ENCODE results near the gene LIME1.

LIME1 gene

GRCh38 chr20:63696628-63697356 lies 39.7 kb upstream of the LIME1 start, which contains the start of gene TNFRSF6B:
Gene TNFRSF6B, plus strand, starts transcription at chr20:63696652. Its CDS starts 116 bp downstream, at chr20:63696768.
- no peak for DNase-seq (ENCODE audit: low read depth, low spot score)

DNA sequence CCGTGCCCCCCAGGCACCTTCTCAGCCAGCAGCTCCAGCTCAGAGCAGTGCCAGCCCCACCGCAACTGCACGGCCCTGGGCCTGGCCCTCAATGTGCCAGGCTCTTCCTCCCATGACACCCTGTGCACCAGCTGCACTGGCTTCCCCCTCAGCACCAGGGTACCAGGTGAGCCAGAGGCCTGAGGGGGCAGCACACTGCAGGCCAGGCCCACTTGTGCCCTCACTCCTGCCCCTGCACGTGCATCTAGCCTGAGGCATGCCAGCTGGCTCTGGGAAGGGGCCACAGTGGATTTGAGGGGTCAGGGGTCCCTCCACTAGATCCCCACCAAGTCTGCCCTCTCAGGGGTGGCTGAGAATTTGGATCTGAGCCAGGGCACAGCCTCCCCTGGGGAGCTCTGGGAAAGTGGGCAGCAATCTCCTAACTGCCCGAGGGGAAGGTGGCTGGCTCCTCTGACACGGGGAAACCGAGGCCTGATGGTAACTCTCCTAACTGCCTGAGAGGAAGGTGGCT lies 39.1 kb upstream of the LIME1 start:
- DNase-seq (ENCODE audit: low read depth, low spot score), result peak; percentile 28

- DNase-seq (ENCODE audit: low read depth, low spot score), result peak; percentile 33
Observed at GRCh38 chr20:63697868-63698545, 38.5 kb upstream of the LIME1 start.

DNA sequence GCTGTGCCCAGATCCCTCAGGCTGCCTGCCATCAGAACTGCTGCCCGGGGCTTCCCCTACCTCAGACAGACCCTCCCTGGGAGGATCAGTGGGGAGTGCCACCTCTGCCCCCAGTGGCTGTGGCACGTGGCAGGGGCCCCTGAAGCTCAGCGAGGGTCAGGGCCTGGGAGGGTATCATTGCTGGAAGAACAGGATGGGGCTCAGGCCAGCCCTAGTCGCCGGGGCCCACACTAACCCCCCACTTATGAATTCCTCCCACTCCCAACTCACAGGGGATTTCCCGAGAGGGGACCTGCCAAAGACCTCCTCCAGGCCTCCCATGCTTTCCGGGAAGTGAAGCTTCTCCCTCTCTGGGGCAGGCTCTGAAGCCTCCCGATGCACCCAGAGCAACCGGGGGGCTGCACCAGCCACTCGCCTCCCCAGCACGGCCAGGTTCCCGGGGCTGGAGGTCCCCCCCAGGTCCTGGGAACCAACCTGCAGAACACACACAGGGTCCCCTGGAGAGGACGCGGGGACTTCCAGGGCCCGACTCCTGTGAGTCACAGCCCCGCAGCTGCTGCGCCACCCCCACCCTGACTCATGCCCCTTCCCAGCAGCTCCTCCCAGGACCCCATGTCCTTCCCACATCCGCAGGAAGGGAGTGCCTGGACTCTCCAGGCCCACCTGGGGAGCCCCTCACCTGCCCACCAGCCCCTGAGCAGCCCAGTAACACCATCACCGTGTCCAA lies 37.6 kb upstream of the LIME1 start:
- peak; percentile 41 for DNase-seq (ENCODE audit: low read depth, low spot score)

DNA sequence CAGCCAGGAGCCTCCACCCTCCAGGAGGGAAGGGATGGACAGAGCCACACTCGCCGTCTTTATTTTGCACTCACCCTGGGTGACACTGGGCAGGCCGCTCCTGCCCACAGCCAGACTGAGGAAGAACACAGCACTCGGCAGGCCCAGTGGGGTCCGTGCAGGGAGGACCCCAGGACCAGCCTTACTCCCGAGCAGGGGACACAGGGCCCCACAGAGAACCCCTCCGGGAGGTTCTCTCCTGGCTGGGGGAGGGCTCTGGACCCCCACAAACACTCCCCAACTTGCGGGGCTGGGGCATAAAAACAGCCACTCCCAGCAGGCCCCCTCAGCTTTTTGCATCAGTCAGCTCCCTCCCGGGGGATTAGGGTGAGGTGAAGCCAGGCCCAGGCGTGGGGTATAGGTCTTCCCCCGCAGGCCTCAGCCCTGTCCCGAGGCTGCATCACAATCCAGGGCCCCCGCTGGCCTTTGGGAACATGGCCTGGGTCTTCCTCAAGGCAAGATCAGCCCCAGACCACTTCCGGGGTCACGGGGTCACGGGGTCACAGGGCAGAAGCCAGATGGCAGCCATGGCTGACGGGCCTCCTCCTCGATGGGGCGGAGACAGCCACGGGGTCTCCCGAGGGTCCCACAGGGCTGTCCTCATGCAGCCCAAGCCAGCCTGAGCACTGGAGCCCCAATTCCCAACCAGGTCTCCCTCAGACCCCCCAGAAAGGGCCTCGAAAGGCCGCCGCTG lies 36.8 kb upstream of the LIME1 start:
- peak; percentile 7 for DNase-seq (ENCODE audit: low read depth, low spot score)

- DNase-seq (ENCODE audit: low read depth, low spot score), result peak; percentile 4
Observed at GRCh38 chr20:63700199-63701050, 36.0 kb upstream of the LIME1 start.

GRCh38 chr20:63701051-63701328 lies 35.5 kb upstream of the LIME1 start:
- DNase-seq (ENCODE audit: low read depth, low spot score), result peak; percentile 1

- peak; percentile 1 for DNase-seq (ENCODE audit: low read depth, low spot score)
Observed at GRCh38 chr20:63701329-63702035, 35.0 kb upstream of the LIME1 start.

DNA sequence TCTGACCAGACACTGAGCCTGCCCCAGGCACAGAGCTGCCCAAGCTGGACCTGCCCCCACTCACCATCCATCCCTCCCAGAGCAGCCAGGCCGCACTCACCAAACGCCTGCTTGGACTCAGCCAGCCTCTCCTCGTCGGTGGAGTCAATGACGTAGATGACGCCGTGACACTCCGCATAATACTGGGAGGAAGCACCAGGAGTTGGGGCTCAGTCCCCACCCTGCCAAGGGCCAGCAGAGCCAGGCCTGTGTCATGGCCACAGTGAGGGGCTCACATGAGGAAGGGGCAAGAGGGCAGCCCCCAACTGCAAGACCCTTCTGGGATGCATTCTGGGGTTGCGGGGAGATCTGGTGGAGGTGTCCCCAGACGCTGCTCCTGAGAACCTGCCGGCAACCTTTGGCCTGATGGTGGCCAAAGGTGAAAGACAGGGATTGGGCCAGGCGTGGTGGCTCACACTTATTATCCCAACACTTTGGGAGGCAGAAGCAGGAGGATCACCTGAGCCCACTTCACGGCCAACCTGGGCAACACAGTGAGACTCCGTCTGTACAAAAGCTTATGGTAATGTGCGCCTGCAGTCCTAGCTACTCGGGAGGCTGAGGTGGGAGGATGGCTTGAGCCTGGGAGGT lies 34.3 kb upstream of the LIME1 start:
- no peak for DNase-seq (ENCODE audit: low read depth, low spot score)

DNA sequence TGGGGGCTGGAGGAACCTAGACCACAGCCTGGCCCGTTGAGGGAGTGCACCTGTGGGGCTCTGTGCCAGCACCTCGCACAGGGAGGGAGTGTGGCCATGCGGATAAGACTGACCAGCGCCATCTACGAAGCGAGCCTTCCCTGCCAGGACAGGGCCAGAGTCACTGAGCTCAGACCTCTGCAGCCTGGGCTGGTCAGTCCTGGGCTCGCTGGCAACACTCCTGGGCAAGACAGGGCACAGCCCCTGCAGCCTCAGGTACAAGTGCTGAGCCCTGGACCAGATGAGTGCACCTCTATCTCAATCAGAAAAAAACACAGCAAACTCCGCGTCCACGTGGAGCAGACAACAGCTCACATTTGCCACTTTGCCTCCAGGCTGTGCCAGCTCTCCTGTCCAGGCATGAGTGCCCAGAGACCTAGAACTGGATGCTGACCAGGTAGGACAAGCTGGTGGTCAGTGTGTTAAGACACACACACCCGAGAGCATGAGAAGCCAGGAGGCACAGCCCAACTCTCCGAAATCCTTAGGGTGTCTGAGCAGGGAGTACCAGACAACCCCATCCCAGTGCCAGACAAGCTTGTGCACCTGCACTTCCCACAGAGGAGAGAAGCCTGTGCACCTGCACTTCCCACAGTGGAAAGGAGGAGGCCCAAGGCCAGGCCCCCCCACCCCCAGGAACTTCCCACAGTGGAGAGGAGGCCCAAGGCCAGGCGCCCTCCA lies 33.6 kb upstream of the LIME1 start:
- peak; percentile 1 for DNase-seq (ENCODE audit: low read depth, low spot score)

DNA sequence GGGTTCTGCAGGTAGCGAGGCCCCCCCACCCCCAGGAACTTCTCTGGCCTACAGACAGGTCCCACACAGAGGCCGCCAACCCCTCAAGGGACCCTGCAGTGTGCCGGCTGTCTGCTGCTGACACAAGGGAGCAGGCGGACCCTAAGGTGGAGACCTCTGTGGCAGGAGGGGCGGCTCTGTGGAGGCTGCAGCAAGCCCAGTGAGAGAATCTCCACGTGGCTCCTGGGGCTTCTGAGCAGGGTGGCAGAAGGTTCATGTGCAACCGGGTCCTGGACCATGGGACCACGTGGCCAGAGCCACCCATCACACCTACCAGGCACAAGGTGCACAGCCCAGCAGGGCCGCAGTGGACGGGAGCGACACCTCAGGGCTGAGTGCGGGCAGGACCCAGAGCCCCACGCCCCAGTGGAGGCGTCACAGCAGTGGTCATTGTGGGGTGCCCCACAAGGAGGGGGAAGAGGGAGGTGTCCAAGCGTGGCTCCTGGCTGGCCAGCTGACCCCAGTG lies 32.9 kb upstream of the LIME1 start:
- no peak for DNase-seq (ENCODE audit: low read depth, low spot score)

- no peak for DNase-seq (ENCODE audit: low read depth, low spot score)
Observed at GRCh38 chr20:63703976-63704748, 32.3 kb upstream of the LIME1 start.

- no peak for DNase-seq (ENCODE audit: low read depth, low spot score)
Observed at GRCh38 chr20:63704749-63705117, 31.7 kb upstream of the LIME1 start.

DNA sequence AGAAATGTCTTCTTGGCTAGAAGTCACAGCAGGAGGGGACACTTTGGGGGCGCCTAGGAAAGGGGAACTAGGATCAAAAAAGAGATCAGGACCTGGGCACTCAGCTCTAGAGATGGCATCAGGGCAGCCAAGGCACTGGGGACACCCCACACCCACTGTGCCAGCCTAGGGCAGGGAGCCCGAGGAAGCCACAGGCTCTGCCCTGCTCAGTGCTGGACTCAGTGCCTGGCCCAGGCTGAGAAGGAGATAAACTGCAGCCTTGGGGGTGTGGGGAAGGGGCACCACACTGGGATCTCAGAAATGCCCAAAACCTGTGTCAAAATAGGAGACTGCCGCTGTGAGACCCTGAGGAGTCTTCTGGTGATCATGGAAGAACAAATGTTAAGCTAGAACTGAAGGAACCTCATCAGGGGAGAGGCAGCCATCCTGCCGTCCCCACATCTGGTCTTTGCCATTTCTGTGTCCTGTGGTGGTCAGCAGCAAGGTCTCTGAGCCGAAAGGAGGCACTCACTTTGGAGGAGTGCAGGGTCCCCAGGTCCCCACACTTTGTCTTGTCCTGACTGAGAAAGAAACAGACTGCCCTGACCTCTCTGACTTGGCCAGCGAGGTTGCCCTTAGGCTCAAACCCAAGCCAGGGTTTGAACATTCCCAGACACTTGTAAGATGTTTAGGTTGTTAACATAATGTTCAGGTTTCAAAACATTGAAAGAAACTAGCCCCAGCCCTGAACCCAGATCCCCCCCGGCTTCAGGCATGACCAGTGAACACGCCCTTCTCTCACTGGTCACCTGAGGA lies 31.0 kb upstream of the LIME1 start:
- DNase-seq (ENCODE audit: low read depth, low spot score), result no peak

GRCh38 chr20:63706027-63706695 lies 30.3 kb upstream of the LIME1 start:
- DNase-seq (ENCODE audit: low read depth, low spot score), result no peak

- DNase-seq (ENCODE audit: low read depth, low spot score), result peak; percentile 61
Observed at GRCh38 chr20:63706852-63707557, 29.5 kb upstream of the LIME1 start.
